Measurements from ENCODE around the gene CACNA1C.

The CACNA1C gene

DNA sequence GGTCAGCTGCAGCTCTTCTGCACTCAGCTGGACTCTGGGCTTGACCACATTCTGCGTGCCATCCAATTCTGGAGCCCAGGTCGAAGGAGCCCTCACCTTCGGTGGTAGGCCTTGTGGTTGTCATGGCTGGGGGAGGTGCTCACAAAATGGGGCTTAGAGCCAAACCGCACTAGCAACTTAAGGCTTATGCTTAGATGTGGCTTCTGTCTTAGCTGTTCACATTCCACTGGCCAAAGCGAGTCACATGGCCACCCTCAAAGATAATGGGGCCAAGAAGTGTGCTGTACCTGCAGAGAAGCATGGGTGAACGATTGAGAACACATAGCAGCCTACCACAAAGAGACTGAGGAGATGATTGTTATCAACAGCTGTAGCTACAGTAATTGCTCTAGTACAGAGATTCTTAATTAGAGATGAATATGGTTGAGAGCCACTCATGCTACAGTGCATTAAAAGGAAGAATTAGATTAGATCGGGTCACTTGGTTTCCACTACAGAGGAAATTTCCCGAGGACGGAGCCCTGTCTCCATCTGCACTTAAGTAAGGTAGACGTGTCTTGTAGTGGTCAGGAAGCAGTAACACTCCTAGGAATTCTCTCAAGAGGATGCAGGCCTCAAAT, 407.4 kb downstream of the CACNA1C start:
- Histone ChIP-seq H3K36me3 (replicated peaks) (no peaks in the 10 kb centered on the region), H3K27me3 (replicated peaks) (no peaks in the 10 kb centered on the region), H3K4me3 (ENCODE audit: low read depth, low read length) (no peak overlapping the region), H3K27ac (no peak overlapping the region)
- TF ChIP-seq, protein P1, sequence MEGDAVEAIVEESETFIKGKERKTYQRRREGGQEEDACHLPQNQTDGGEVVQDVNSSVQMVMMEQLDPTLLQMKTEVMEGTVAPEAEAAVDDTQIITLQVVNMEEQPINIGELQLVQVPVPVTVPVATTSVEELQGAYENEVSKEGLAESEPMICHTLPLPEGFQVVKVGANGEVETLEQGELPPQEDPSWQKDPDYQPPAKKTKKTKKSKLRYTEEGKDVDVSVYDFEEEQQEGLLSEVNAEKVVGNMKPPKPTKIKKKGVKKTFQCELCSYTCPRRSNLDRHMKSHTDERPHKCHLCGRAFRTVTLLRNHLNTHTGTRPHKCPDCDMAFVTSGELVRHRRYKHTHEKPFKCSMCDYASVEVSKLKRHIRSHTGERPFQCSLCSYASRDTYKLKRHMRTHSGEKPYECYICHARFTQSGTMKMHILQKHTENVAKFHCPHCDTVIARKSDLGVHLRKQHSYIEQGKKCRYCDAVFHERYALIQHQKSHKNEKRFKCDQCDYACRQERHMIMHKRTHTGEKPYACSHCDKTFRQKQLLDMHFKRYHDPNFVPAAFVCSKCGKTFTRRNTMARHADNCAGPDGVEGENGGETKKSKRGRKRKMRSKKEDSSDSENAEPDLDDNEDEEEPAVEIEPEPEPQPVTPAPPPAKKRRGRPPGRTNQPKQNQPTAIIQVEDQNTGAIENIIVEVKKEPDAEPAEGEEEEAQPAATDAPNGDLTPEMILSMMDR (IDR thresholded peaks at IDR 0.05; ENCODE audit: low read depth, low read length, missing control alignments) = no peak
- no peak for DNase-seq
- in situ Hi-C loops (cut with HindIII; ENCODE audit: low pct_ligation_motif_present, low sequenced_read_pairs) = no loop called here

DNA sequence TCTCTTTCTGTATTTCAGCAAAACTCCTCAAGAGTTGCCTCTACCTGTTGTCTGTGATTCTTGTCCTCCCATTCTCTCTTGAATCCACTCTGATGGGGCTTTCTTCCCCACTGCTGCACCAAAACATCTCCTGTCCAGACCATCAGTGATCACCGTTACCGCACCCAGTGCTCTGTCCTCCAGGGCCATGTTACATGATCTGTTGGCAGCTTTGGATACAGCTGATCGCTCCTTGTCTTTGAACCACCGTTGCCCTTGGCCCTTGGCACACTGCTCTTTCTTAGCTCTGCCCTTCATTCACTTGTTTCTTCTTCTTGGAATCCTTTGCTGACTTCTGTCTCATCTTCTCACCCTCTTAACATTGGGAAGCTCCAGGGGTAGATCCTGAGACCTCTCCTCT, 408.3 kb downstream of the CACNA1C start:
- in situ Hi-C loops (cut with HindIII; ENCODE audit: low pct_ligation_motif_present, low sequenced_read_pairs) = no loop called here
- TF ChIP-seq, protein P1 (IDR thresholded peaks at IDR 0.05; ENCODE audit: low read depth, low read length, missing control alignments) = no peak
- Histone ChIP-seq H3K36me3 (replicated peaks) (no peaks in the 10 kb centered on the region), H3K27me3 (replicated peaks) (peaks cover 2% of the 10 kb centered on the region), H3K27ac (no peak overlapping the region), H3K4me3 (ENCODE audit: low read depth, low read length) (no peak overlapping the region)
- no peak for DNase-seq

- no peak for DNase-seq
- Histone ChIP-seq H3K36me3 (replicated peaks) (no peaks in the 10 kb centered on the region), H3K27ac (no peak overlapping the region), H3K4me3 (ENCODE audit: low read depth, low read length) (no peak overlapping the region), H3K27me3 (replicated peaks) (peaks cover 2% of the 10 kb centered on the region)
- in situ Hi-C loops (cut with HindIII; ENCODE audit: low pct_ligation_motif_present, low sequenced_read_pairs) = no loop called here
- TF ChIP-seq, protein P1 (IDR thresholded peaks at IDR 0.05; ENCODE audit: low read depth, low read length, missing control alignments) = no peak
Observed at GRCh38 chr12:2461645-2462044, 408.9 kb downstream of the CACNA1C start.

DNA sequence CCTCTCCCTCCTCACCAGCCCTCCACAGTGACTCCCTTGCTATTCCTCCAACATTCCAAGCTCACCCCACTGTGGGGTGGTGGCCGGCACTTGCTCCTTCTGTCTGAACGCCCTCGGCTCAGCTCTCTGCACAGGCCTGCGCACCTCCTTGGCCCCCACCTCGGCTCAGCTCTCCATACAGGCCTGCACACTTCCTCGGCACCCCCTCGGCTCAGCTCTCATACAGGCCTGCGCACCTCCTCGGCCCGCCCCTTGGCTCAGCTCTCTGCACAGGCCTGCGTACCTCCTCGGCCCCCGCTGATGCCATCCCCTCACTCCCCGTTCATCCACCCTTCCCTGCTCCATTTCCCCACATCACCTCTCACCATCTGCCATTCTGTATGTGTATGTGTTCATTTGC, 409.3 kb downstream of the CACNA1C start:
- DNase-seq = no peak
- TF ChIP-seq, protein P1 (IDR thresholded peaks at IDR 0.05; ENCODE audit: low read depth, low read length, missing control alignments) = no peak
- H3K27me3 ChIP-seq (replicated peaks) = peaks cover 2% of the 10 kb centered on the region
- H3K36me3 ChIP-seq (replicated peaks) = no peaks in the 10 kb centered on the region
- H3K27ac ChIP-seq = no peak overlapping the region
- in situ Hi-C loops (cut with HindIII; ENCODE audit: low pct_ligation_motif_present, low sequenced_read_pairs) = no loop called here
- no peak overlapping the region for H3K4me3 ChIP-seq (ENCODE audit: low read depth, low read length)

GRCh38 chr12:2463719-2464118, 410.9 kb downstream of the CACNA1C start:
- Histone ChIP-seq H3K27ac (no peak overlapping the region), H3K36me3 (replicated peaks) (no peaks in the 10 kb centered on the region), H3K4me3 (ENCODE audit: low read depth, low read length) (no peak overlapping the region), H3K27me3 (replicated peaks) (peaks cover 2% of the 10 kb centered on the region)
- no peak for DNase-seq
- TF ChIP-seq, protein P1 (IDR thresholded peaks at IDR 0.05; ENCODE audit: low read depth, low read length, missing control alignments) = no peak
- in situ Hi-C loops (cut with HindIII; ENCODE audit: low pct_ligation_motif_present, low sequenced_read_pairs) = no loop called here

GRCh38 chr12:2465681-2466080, 412.9 kb downstream of the CACNA1C start:
- no peaks in the 10 kb centered on the region for H3K36me3 ChIP-seq (replicated peaks)
- no peak overlapping the region for H3K27ac ChIP-seq
- no peak for DNase-seq
- in situ Hi-C loops (cut with HindIII; ENCODE audit: low pct_ligation_motif_present, low sequenced_read_pairs) = no loop called here
- TF ChIP-seq, protein P1 (IDR thresholded peaks at IDR 0.05; ENCODE audit: low read depth, low read length, missing control alignments) = no peak
- H3K27me3 ChIP-seq (replicated peaks) = peaks cover 2% of the 10 kb centered on the region
- no peak overlapping the region for H3K4me3 ChIP-seq (ENCODE audit: low read depth, low read length)

Data from brain microvascular endothelial cell (primary cell).